Panc1 (cell line): ENCODE measurements around the gene LMNTD1.

Experiments used
- CTCF ChIP-seq: fragments of 450-650 bp; IDR thresholded peaks from 2 replicates; pipeline ENCODE4 v1.5.1; 2017; ENCODE audit warnings: mild to moderate bottlenecking
- POLR2AphosphoS5 ChIP-seq: IDR thresholded peaks from 2 replicates; pipeline ENCODE4 v1.6.1; 2012; ENCODE audit warnings: mild to moderate bottlenecking, low read depth, low read length, moderate library complexity
- SIN3A ChIP-seq: IDR thresholded peaks from 2 replicates; pipeline ENCODE4 v1.6.1; 2012; ENCODE audit warnings: low read depth, mild to moderate bottlenecking, low read length, moderate library complexity, borderline replicate concordance; ENCODE audit not compliant: insufficient read depth
- TCF7L2 ChIP-seq: IDR thresholded peaks from 2 replicates; pipeline ENCODE4 v1.6.1; 2011; ENCODE audit warnings: mild to moderate bottlenecking, low read depth, low read length, inconsistent platforms
- TF ChIP-seq, protein P1 (sequence below), 2 experiments: IDR thresholded peaks; 2 replicates each; pipeline ENCODE4 v1.6.1; 2011 to 2012; ENCODE audit warnings: low read depth in 2 of 2, control low read depth in 1 of 2, low read length in 1 of 2, mild to moderate bottlenecking in 1 of 2, moderate library complexity in 1 of 2; ENCODE audit not compliant: insufficient read depth in 1 of 2

DNA sequence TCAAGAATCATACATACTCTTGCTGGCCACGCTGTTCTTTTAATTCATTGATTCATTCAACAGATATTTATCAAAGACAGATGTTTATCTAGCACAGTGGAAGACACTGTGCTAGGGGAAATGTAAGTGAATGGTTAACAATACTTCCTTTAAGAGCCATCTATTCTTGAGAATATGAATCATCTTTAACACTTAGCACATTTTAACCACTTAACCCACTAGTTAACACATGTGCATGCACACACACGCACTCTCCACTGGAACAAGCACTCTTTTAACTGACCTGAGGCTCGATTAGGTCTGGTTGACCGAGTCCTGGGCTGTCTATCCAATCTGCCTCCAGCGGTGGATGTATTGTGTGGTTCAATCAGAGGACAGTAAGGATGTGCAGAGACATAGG lies 34.6 kb downstream of the LMNTD1 start:
- TF ChIP-seq CTCF: no peak
- no peak for TF ChIP-seq POLR2AphosphoS5
- TF ChIP-seq, protein P1, sequence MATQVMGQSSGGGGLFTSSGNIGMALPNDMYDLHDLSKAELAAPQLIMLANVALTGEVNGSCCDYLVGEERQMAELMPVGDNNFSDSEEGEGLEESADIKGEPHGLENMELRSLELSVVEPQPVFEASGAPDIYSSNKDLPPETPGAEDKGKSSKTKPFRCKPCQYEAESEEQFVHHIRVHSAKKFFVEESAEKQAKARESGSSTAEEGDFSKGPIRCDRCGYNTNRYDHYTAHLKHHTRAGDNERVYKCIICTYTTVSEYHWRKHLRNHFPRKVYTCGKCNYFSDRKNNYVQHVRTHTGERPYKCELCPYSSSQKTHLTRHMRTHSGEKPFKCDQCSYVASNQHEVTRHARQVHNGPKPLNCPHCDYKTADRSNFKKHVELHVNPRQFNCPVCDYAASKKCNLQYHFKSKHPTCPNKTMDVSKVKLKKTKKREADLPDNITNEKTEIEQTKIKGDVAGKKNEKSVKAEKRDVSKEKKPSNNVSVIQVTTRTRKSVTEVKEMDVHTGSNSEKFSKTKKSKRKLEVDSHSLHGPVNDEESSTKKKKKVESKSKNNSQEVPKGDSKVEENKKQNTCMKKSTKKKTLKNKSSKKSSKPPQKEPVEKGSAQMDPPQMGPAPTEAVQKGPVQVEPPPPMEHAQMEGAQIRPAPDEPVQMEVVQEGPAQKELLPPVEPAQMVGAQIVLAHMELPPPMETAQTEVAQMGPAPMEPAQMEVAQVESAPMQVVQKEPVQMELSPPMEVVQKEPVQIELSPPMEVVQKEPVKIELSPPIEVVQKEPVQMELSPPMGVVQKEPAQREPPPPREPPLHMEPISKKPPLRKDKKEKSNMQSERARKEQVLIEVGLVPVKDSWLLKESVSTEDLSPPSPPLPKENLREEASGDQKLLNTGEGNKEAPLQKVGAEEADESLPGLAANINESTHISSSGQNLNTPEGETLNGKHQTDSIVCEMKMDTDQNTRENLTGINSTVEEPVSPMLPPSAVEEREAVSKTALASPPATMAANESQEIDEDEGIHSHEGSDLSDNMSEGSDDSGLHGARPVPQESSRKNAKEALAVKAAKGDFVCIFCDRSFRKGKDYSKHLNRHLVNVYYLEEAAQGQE (IDR thresholded peaks at IDR 0.05; ENCODE audit: insufficient read depth in 1 of 2, low read depth in 2 of 2, low read length in 1 of 2): no peak
- TF ChIP-seq TCF7L2: no peak
- no peak for TF ChIP-seq SIN3A
